Stimulated activated CD4-positive, alpha-beta T cell treated with anti-CD3 and anti-CD28 coated beads, TNF-alpha, amount 100 ng/mL, for 48 hours (primary cell): Measurements from ENCODE around the gene ZNF471.

Experiments used
- DNase-seq, 3 donors: peaks; one replicate each; pipeline ENCODE4 v3.0.0-alpha.2; 2020; ENCODE audit warnings: low read depth in 3 of 3

Gene ZNF471

DNA sequence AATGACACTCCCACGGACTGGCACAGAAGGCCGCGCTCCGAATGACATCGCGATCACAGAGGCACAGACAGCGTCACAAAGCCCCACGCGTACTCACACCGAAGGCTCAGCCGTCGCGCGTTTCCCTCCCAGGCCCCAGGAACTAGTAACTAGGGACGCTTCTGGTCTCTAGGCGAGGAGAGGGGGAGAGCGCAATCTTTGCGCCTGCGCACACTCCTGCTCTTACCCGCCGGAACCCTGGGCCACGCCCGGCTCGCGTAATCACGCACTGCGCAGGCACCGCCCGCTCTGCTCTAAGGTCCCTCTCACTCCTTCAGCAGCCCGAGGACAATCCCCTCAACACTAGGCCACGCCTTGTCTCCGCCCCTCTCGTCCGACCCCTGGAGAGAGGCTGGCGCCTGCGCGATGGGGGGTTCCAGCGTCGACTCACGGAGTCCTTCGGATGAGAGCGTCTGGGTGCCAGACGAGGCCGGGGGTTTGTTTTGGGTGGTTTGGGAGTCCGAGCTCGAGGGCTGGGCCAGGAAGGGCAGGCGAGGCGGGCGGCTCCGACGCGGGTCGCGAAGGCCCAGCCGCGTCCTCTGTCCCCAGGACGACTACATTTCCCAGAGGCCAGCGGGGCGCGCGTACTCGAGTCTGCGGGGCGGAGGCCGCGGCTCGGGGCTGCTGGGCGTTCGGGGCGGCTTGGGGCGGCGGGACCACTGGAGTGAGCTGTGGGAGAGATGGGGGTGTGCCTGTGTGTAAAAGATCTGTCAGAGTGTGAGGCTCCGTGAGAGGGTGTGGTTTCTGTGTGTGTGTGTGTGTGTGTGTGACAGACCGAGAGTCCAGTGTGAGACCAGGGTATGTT, at the start of gene ZNF471:
Gene ZNF471 (plus strand): TSS at position 410 of the 844 bp plus-strand sequence. CDS start 3,717 bp downstream, outside the sequence.
- DNase-seq, result peak; percentile 43 to 76 (median 66)

DNA sequence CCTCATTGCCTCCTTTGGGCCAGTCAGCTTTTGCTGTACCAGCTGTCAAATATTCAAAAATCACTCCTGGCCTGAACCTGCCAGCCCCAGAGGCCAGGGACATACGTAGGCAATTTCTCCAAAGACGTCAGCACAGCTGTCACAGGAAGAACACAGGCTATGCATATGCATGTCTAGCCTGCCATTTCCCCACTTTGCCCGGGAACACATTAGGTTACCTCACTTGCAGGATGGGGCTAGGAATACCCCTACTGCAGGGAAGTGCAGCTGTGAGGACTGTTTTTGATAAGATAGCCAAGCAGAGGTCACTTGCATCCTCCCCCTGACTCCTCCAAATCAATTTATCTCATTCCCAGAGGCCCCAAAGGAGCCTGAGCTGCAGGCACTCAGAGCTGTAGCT, 33.3 kb upstream of the ZNF471 start:
- no peak for DNase-seq

DNA sequence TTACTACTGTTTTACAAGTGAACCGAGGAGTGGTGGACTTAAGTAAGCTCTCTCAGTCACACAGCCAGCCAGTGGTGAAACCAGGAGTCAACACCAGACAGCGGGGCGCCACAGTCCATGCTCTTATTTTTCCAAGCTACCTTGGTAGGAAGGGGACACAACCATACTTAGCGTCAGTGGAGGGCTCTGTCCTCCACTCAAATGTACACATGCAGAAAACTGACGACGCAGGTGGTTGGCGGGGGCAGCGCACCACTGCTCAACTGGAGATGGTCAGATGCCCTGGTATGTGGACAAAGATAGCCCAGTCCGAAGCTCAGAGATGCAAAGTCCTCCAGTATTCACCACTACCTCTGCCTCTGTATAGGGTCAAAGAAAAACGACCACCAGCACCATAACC, 31.6 kb upstream of the ZNF471 start:
- no peak for DNase-seq

DNA sequence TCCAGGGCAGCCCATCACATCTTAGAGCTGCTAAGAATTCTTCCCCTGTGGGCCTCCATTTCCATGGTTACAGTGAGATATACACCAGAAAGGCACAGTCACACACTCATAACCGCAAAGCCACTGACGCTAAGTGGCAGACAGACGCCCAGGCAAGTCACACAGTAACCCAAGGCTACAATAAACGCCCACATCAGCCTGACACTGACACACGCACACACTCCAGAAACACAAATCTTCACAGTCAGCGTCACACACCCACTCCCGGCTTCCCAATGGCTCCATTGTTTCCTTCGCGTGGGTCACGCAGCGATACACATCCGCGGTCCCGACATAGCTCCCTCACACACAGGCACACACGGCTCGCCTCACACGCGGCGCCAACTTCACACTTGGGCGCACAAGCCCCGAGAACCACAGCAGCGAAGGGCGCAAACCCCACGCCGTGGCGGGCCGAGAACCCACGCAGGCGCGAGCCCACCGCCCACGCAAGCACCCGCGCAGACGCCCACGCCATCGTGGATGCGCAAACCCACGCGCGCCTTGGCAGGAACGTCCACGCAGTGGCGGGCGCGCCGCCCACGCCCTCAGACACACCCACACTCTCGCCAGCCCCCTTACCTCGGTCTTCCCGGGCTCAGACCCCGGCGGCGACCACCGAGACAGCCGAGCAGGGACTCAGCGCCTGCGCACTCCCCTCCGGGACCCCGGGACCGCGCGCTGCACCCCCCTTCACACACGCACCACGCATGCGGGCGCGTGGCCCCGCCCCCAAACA, 30.8 kb upstream of the ZNF471 start, which contains the start of gene ZNF667:
Gene ZNF667 (minus strand): TSS at position 695 of the 778 bp plus-strand sequence. CDS start 14,975 bp downstream, outside the sequence.
- peak in 2 of 3 donors; percentile 2 to 5 for DNase-seq

DNA sequence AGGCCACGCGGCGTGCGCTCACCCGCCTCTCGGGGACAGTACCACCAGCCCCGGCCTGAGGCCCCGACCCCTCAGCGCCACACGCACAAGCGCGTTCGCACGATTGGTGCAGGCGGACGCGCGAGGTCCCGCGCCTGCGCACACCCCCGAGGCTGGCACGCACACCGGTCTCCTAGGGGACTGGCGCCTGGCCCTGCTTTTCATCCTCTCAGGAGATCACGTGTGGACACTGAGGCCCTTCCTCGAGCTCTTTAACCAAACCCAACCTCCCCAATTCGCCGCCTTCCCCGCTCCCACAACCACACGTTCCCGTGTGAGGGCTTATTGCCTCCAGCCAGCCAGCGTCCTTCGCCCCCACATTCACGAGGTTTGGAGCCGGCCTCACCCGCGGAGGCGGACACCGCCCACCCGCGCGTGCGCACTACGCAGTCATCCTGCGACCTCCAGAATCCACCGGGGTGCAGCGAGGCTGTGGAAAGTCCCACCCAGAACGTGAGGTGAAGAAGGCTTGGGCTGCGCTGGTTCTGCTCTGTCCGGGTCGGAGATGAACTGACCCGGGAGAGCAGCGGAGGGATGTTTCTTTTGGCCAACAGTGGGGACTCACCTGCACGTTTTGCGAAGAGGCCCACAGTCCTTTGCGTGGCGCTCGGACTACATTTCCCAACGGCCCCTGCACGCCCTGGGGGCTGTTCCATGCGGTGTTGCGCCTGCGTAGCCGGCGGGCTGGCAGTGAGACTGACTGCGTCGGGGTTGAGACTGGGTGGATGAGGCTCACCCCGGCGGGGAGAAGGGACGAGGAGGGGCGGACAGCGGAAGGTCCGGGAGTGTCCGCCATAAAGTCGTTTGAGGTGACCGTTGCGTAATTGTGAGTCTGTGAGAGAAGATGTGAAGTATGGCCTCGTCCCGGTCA, 30.0 kb upstream of the ZNF471 start:
- DNase-seq, result peak; percentile 2 to 51 (median 27)

DNA sequence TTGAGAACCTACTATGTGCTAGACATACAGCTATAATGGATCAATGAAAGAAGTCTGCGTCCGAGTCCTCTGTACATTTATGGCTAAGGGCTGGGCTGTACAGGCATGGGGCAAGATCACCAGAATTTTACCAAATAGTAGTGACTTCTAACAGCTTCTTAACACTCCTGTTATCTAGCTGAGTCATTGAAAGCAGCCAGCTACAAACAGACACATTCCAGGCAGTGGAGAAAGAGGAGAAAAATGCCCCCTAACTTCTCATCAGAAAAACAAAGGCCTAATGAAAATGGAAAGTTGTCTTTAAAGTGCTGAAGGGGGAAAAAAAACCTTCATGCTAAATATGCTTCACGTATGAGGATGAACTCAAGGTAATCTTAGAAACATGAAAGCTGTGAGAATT, 16.3 kb upstream of the ZNF471 start:
- DNase-seq, result no peak

DNA sequence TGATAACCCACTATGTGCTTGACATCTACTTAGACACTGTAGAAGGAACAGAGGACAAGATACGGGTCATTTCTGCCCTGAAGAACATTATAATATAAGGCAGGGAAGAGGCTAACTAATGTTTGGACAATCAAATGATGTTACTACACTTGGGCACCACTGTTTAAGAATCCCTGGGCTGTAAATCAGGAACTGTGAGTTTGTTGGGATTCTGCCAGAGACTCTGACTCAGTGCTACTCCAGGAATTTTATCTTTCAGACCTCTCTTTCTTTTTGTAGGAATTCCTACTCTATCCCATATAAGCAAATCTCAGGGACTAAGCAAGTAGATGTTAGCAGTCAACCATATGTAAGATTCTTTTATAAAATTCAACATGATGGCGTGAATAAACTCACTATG, 3.1 kb upstream of the ZNF471 start:
- no peak for DNase-seq

DNA sequence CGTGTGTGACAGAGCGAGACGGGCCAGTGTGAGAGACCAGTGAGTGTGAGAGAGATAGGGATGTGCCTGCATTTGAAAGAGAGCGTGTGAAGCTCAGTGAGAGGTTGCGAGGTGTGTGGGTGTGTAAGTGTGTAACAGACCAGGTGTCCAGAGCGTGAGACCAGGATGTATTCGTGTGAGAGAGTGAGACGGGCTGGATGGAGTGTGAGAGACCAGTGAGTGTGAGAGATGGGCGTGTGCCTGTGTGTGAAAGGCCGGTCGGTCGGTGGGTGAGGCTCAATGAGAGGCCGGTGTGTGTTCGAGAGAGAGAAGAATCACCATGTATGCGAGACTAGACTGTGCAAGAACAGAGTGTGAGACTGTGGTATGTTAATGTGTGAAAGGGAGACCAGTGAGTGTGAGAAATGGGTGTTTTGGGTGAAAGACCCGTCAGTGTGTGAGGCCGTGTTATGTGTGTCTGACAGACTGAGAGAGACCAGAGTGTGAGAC, 679 bp downstream of the ZNF471 start:
- no peak for DNase-seq

DNA sequence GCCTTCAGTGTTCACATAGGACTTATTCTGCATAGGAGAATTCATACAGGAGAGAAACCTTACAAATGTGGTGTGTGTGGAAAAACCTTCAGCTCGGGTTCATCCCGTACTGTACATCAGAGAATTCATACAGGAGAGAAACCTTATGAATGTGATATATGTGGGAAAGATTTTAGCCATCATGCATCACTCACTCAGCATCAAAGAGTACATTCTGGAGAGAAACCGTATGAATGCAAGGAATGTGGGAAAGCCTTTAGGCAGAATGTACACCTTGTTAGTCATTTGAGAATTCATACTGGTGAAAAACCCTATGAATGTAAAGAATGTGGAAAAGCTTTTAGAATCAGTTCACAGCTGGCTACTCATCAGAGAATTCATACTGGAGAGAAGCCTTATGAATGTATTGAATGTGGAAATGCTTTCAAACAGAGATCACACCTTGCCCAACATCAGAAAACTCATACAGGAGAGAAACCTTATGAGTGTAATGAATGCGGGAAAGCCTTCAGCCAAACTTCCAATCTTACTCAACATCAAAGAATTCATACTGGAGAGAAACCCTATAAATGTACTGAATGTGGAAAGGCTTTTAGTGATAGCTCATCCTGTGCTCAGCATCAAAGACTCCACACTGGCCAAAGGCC, 17.7 kb downstream of the ZNF471 start:
- no peak for DNase-seq

DNA sequence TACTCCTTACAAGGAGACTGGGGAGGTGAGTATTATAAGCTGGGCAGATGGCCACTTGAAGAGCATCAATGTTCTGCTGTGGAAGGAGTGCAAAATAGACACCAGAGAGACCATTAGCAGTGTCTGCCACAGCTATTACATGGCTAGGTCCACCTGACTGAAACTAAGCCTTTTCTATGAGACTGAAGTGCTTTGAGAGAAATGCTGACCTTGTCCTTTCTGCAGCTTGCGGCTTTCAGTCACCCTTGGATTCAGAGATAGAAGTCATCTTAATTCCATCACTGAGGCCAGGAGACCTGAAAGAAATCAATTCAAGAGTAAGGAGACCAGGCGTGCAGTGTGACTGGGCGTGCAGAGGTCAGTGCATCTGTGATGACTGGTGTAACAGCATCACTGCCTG, 29.8 kb downstream of the ZNF471 start:
- no peak for DNase-seq

DNA sequence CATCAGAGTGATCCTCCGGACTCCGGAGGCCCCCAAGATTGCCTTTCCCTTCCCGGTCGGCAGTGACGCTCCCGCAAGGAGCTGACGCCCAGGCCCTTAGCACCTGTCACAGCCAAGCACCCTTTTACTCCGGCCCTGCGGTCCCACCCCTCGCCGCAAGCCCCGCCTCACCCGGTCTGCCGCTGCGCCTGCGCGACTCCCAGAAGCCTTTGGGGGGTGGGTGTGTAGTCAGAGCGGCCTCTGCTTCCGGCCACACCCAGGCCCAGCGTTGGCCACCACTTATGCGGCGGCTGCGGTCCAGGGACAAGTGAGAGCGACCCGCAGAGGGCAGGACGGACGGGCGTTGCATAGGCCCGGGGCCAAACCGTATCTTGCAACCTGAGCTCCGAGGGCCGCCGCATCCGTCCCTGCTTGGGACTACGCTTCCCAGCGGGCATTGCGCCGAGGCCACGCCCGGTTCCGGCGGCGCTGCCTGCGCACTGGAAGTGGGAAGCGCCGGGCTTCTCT, 30.7 kb downstream of the ZNF471 start:
- DNase-seq, result peak; percentile 67 to 87 (median 87)

DNA sequence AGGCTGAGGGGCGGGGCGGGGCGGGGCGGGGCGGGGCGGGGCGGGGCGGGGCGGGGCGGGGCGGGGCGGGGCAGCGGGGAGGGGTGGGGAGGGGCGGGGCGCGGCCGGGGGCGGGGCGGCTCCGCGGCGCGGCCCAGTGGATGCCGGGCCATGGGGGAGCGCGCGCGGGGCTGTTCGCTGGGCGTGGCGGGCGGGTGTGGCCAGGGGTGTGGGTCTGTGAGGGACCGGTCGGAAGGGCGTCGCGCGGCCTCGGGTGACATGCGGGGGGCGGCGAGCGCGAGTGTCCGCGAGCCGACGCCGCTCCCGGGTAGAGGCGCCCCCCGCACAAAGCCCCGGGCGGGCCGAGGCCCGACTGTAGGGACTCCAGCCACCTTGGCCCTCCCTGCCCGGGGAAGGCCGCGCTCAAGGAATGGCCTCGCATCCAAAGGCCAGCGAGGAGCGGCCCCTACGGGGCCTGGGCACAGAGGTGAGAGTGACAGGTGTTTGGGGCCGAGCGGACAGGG, 31.2 kb downstream of the ZNF471 start, which contains the start of gene ZFP28:
Gene ZFP28 (plus strand): TSS at position 188 of the 503 bp plus-strand sequence. CDS start 71 bp downstream, at position 259.
- DNase-seq, result peak; percentile 35 to 53 (median 51)

DNA sequence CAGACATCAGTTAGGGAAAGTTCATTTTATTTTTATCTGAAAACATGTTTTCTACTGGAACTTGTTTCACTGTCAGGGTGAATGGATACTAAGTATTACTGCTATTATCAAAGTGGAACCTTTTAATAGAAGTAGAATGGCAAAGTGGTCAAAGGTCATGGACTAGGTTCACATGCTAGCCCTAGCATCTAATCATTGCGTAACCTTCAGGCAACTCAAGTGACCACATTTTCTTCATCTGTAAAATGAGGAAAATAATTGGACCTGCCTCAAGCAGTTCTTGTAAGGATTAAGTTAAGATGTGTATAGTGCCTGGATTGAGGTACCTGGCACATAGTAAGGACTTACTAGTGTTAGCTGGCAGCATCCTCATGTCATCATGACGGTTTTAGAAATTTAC, 36.1 kb downstream of the ZNF471 start:
- DNase-seq, result no peak

DNA sequence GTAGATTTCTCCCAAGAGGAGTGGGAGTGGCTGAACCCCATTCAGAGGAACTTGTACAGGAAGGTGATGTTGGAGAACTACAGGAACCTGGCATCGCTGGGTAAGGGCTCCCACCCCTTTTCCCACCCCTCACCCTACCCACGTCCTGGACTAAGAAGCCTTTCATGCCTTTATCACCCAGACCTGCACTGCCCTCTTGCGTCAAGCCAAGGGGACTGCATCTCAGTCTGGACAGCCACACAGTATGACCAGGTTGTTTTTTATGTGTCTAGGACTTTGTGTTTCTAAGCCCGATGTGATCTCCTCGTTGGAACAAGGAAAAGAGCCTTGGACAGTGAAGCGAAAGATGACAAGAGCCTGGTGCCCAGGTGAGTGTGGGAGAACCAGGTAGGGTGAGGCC, 39.9 kb downstream of the ZNF471 start:
- no peak for DNase-seq

DNA sequence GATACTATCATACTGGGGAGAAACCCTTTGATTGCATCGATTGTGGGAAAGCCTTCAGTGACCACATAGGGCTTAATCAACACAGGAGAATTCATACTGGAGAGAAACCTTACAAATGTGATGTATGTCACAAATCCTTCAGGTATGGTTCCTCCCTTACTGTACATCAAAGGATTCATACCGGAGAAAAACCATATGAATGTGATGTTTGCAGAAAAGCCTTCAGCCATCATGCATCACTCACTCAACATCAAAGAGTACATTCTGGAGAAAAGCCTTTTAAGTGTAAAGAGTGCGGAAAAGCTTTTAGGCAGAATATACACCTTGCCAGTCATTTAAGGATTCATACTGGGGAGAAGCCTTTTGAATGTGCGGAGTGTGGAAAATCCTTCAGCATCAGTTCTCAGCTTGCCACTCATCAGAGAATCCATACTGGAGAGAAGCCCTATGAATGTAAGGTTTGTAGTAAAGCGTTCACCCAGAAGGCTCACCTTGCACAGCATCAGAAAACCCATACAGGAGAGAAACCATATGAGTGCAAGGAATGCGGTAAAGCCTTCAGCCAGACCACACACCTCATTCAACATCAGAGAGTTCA, 46.7 kb downstream of the ZNF471 start:
- no peak for DNase-seq

DNA sequence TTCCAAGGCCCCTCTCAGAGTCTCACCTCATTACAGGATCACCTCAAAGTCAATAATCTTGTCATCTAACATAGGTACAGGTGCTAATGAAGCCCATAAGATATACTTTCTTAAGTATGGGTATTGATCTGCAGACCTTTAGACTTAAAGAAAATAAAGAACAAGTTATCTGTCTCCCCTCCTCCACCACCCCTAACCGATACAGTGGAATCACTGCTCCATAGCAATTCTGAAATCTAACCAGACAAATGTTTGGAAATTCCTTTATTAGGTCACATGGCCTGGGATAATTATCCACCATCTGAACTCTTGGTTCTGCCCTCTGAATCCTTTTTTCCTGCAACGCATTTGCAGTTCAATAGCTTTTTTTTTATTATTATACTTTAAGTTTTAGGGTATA, 55.1 kb downstream of the ZNF471 start:
- no peak for DNase-seq

DNA sequence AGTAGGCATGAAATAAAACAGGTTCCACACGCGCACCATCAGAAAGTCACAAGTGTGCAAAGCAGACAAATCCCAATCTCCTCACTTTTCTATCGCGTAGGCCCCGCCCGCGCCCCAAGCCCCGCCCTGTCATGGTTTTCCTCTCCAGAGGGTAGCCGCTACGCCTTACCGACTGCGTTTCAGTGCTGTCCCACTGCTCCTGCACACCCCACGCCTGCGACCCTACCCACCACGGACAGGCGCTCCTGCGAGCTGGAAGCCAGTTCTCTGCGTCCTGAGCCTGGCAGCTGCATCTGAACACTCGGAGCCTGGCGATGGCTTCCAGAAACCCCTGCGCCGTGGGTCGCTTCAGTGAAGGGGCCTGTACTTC, 59.2 kb downstream of the ZNF471 start:
- DNase-seq, result peak in 2 of 3 donors; percentile 12 to 36

DNA sequence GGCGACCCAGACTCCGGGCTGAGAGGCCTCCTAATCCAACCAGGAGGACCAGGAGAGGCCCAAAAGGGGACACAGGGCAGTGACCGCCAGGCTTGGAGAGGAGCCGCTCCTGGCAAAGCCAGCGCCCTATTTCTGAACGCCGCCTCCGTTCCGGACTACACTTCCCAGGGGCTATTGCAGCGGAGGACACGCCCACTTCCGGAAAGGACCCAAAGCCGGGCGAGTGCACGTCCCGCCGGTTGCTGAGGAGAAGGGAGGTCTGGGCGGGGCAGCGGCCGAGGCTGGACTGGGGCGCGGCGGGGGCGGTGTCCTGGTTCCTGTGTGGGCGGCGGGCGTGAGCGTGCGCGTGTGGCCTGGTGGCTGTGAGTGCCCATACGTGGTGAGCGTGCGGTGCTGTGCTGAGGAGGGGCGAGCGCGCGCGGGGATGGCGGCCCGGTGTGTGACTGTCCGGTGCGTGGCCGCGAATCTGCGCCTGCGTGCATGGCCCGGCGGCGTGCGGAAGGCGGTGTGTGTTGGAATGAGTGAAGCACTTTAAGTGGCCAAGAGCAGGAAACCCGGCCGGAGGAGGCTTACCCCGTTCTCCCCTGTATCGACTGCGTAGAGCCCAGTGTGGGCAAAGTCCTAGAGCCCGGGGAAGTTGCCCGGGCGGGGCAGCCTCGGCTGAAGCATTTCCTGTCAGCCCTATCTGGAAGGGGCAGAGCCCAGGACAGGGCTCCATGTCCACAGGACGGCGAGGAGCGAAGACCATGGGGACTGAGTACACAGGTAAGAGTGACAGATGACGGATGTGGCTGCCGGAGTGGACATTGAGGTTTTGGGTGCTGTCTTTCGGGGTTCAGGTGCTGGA, 59.8 kb downstream of the ZNF471 start, which contains the start of gene ZNF470:
Gene ZNF470 (plus strand): TSS at position 195 of the 847 bp plus-strand sequence. CDS start 2,844 bp downstream, outside the sequence.
- DNase-seq, result peak; percentile 73 to 83 (median 80)

DNA sequence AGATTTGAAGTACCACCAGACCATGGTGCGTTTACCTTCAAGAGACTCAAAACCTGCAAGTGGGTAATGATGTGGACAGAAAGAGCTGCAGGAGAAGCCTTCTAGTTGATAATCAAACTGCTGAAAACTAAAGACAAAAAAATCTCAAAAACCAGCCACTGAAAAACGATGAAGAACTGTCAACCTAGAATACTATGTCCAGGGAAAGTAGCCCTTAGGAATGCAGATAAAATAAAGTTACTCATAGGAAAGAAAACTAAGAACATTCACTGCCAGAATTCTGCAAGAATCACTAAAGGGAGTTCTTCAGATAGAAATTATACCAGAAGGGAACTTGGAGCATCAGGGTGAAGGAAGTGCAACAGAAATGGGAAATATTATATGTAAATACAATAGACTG, 64.9 kb downstream of the ZNF471 start:
- DNase-seq, result no peak
